IMR-90 (cell line): ENCODE results near the gene ZKSCAN5. TPM values are rescaled to one million over a fixed set of nuclear protein-coding genes. Genes with fewer than 3 reads are reported as not detected.

Experiments used
- ATAC-seq: fragments of 200-7000 bp; cut with Tn5 transposase; 2 replicates; pipeline ENCODE4 v1.9.1; 2020; ENCODE audit warnings: low read depth, mild to moderate bottlenecking, moderate library complexity
- BruUV-seq: library from RNA; stranded (reverse); fragments of 400-500 nt; replicated peaks from 2 replicates; lab custom pipeline; 2021; lab: Mats Ljungman, UMichigan
- CTCF ChIA-PET: fragments of 300-600 bp; formaldehyde crosslinking; extraction: SDS; loops from one replicate; lab custom pipeline; 2021; ENCODE audit warnings: antibody characterized with exemption; lab: Yijun Ruan, JAX
- POLR2A ChIA-PET: fragments of 300-600 bp; sonication (Branson Sonifier 250); formaldehyde crosslinking; loops from one replicate; lab custom pipeline; 2022; ENCODE audit warnings: antibody characterized with exemption; ENCODE audit not compliant: unreplicated experiment; lab: Charles Lee
- DNase-seq: peaks from one replicate; pipeline ENCODE4 v3.0.0; 2013
- H2AFZ ChIP-seq: replicated peaks from 2 replicates; pipeline ENCODE3; 2013; ENCODE audit warnings: low read length, mild to moderate bottlenecking; ENCODE audit not compliant: poor library complexity
- H2AK5ac ChIP-seq: 2 replicates; pipeline ENCODE4 v1.6.1; 2013; ENCODE audit warnings: low read depth, low read length, inconsistent platforms
- H2AK9ac ChIP-seq: replicated peaks from 2 replicates; pipeline ENCODE3; 2013; ENCODE audit warnings: mild to moderate bottlenecking, low read depth, low read length, moderate library complexity; ENCODE audit not compliant: poor library complexity
- H2BK120ac ChIP-seq: 2 replicates; pipeline ENCODE4 v1.6.1; 2013; ENCODE audit warnings: low read depth, low read length, inconsistent platforms
- H2BK15ac ChIP-seq: 3 replicates; pipeline ENCODE4 v1.6.1; 2013; ENCODE audit warnings: low read depth, low read length, inconsistent platforms
- H2BK20ac ChIP-seq: 2 replicates; pipeline ENCODE4 v1.6.1; 2013; ENCODE audit warnings: low read depth, mild to moderate bottlenecking, inconsistent platforms, low read length, moderate library complexity
- H2BK5ac ChIP-seq: 2 replicates; pipeline ENCODE4 v1.6.1; 2013; ENCODE audit warnings: mild to moderate bottlenecking, low read depth, low read length, inconsistent platforms; ENCODE audit not compliant: poor library complexity, severe bottlenecking
- H3K14ac ChIP-seq: replicated peaks from 2 replicates; pipeline ENCODE4 v1.6.1; 2013; ENCODE audit warnings: low read depth, low read length, inconsistent platforms
- H3K18ac ChIP-seq: 2 replicates; pipeline ENCODE4 v1.6.1; 2013; ENCODE audit warnings: low read depth, low read length, control low read depth
- H3K23ac ChIP-seq: 2 replicates; pipeline ENCODE4 v1.6.1; 2013; ENCODE audit warnings: low read depth, low read length, inconsistent platforms
- H3K27ac ChIP-seq: 2 replicates; pipeline ENCODE4 v1.5.1; 2013; ENCODE audit warnings: mild to moderate bottlenecking, control low read depth, low read length; ENCODE audit not compliant: insufficient read depth
- H3K27me3 ChIP-seq: 2 replicates; pipeline ENCODE4 v1.6.1; 2013; ENCODE audit warnings: low read length; ENCODE audit not compliant: control insufficient read depth, insufficient read depth
- H3K36me3 ChIP-seq: 2 replicates; pipeline ENCODE4 v1.6.1; 2013; ENCODE audit warnings: low read length, mixed read lengths; ENCODE audit not compliant: control insufficient read depth, insufficient read depth
- H3K4ac ChIP-seq: 2 replicates; pipeline ENCODE4 v1.6.1; 2013; ENCODE audit warnings: low read depth, low read length, inconsistent platforms
- H3K4me1 ChIP-seq: 2 replicates; pipeline ENCODE4 v1.6.1; 2013; ENCODE audit warnings: low read length, mixed read lengths; ENCODE audit not compliant: control insufficient read depth, insufficient read depth
- H3K4me2 ChIP-seq: 2 replicates; pipeline ENCODE4 v1.6.1; 2013; ENCODE audit warnings: low read depth, mild to moderate bottlenecking, control low read depth, low read length, moderate library complexity
- H3K4me3 ChIP-seq: 2 replicates; pipeline ENCODE4 v1.5.1; 2013; ENCODE audit warnings: low read depth, mild to moderate bottlenecking, control low read depth, low read length, moderate library complexity; ENCODE audit not compliant: insufficient read depth
- H3K56ac ChIP-seq: 2 replicates; pipeline ENCODE4 v1.6.1; 2013; ENCODE audit warnings: low read length, inconsistent platforms; ENCODE audit not compliant: insufficient read depth; ENCODE audit errors: extremely low read depth
- H3K79me1 ChIP-seq, 2 experiments: 2 replicates each; pipeline ENCODE4 v1.6.1; 2013; ENCODE audit warnings: low read length in 2 of 2, inconsistent platforms in 1 of 2, low read depth in 1 of 2
- H3K9ac ChIP-seq: 2 replicates; pipeline ENCODE4 v1.6.1; 2013; ENCODE audit warnings: low read depth, low read length, control low read depth
- H3K9me1 ChIP-seq: 2 replicates; pipeline ENCODE4 v1.6.1; 2013; ENCODE audit warnings: low read length, inconsistent platforms; ENCODE audit not compliant: insufficient read depth
- H3K9me3 ChIP-seq: 2 replicates; pipeline ENCODE4 v1.6.1; 2013; ENCODE audit warnings: low read length; ENCODE audit not compliant: control insufficient read depth, insufficient read depth
- H4K20me1 ChIP-seq: 2 replicates; pipeline ENCODE4 v1.6.1; 2013; ENCODE audit warnings: low read length, inconsistent platforms; ENCODE audit not compliant: insufficient read depth
- H4K5ac ChIP-seq: 2 replicates; pipeline ENCODE4 v1.6.1; 2013; ENCODE audit warnings: mild to moderate bottlenecking, low read depth, low read length, control low read depth
- H4K8ac ChIP-seq, 2 experiments: 2 replicates each; pipeline ENCODE4 v1.6.1; 2013; ENCODE audit warnings: low read depth in 2 of 2, low read length in 2 of 2, control low read depth in 1 of 2, inconsistent platforms in 1 of 2
- H4K91ac ChIP-seq: 2 replicates; pipeline ENCODE4 v1.6.1; 2013; ENCODE audit warnings: low read depth, low read length, inconsistent platforms; ENCODE audit not compliant: insufficient read depth
- CEBPB ChIP-seq: IDR thresholded peaks from 2 replicates; pipeline ENCODE4 v1.6.1; 2012; ENCODE audit warnings: low read depth, low read length, improper control_type of control experiment
- CHD1 ChIP-seq: IDR thresholded peaks from 2 replicates; pipeline ENCODE4 v1.6.1; 2012; ENCODE audit warnings: low read depth, low read length, improper control_type of control experiment
- FOS ChIP-seq: fragments of 150-350 bp; IDR thresholded peaks from 2 replicates; pipeline ENCODE4 v1.6.1; 2016; ENCODE audit warnings: low read depth, low read length
- MAFK ChIP-seq: IDR thresholded peaks from 2 replicates; pipeline ENCODE4 v1.6.1; 2012; ENCODE audit warnings: low read depth, low read length, improper control_type of control experiment
- MAZ ChIP-seq: IDR thresholded peaks from 2 replicates; pipeline ENCODE4 v1.6.1; 2012; ENCODE audit warnings: low read depth, mild to moderate bottlenecking, low read length, improper control_type of control experiment, moderate library complexity, borderline replicate concordance
- NFE2L2 ChIP-seq: fragments of 150-350 bp; IDR thresholded peaks from 2 replicates; pipeline ENCODE4 v1.6.1; 2016; ENCODE audit warnings: low read depth, mild to moderate bottlenecking, low read length
- POLR2A ChIP-seq: IDR thresholded peaks from 2 replicates; pipeline ENCODE4 v1.6.1; 2012; ENCODE audit warnings: mild to moderate bottlenecking, low read depth, low read length
- RAD21 ChIP-seq: IDR thresholded peaks from 2 replicates; pipeline ENCODE4 v1.6.1; 2012; ENCODE audit warnings: low read length, improper control_type of control experiment
- RCOR1 ChIP-seq: IDR thresholded peaks from 2 replicates; pipeline ENCODE4 v1.6.1; 2012; ENCODE audit warnings: mild to moderate bottlenecking, low read length, improper control_type of control experiment; ENCODE audit not compliant: insufficient replicate concordance
- RFX5 ChIP-seq: IDR thresholded peaks from 2 replicates; pipeline ENCODE4 v1.8.0; 2012; ENCODE audit warnings: low read depth, mild to moderate bottlenecking, low read length, moderate library complexity
- SMC3 ChIP-seq: fragments of 150-350 bp; IDR thresholded peaks from 2 replicates; pipeline ENCODE4 v1.6.1; 2016; ENCODE audit warnings: low read depth, mild to moderate bottlenecking, antibody characterized with exemption, low read length, moderate library complexity
- WGBS, 2 experiments: methylation state at CpG; one replicate each; pipeline versions ENCODE4 v1.1.5 to v1.1.7; 2013; ENCODE audit warnings: missing lambda C conversion rate in 2 of 2; ENCODE audit not compliant: insufficient read length in 1 of 2; ENCODE audit errors: extremely low coverage in 2 of 2; 5-methylcytosine and 5-hydroxymethylcytosine counted together
- dilution Hi-C: fragments of 300-500 bp; cut with HindIII; formaldehyde crosslinking; loops from one replicate; pipeline ENCODE4 v1.14.3; 2018; ENCODE audit warnings: low sequenced_read_pairs; ENCODE audit not compliant: unreplicated experiment
- in situ Hi-C: fragments of 300-500 bp; cut with MboI; formaldehyde crosslinking; loops from 3 replicates; pipeline ENCODE4 v1.14.3; 2019; ENCODE audit warnings: low sequenced_read_pairs, inconsistent platforms, mixed read lengths
- intact Hi-C: fragments of 100-400 bp; cut with micrococcal nuclease; formaldehyde crosslinking; loops from 2 replicates; pipeline ENCODE4 v1.10.0; 2022
- polyA plus RNA-seq, 3 experiments: library from polyadenylated mRNA; depleted of rRNA; stranded (reverse); fragments of >200 nt; gene quantifications; 2 replicates each; pipeline ENCODE4 v1.2.3, GENCODE V29; 2012; ENCODE audit warnings: low replicate concordance in 1 of 3
- total RNA-seq: library from RNA; depleted of rRNA; stranded (reverse); fragments of >200 nt; gene quantifications from 2 replicates; pipeline ENCODE4 v1.2.3, GENCODE V29; 2012
- TF ChIP-seq, protein P1 (sequence below): fragments of 150-350 bp; IDR thresholded peaks from 2 replicates; pipeline ENCODE4 v1.6.1; 2017; ENCODE audit warnings: mild to moderate bottlenecking, antibody characterized with exemption, low read length, low read depth
- TF ChIP-seq, protein P2 (sequence below): fragments of 150-350 bp; IDR thresholded peaks from 2 replicates; pipeline ENCODE4 v1.6.1; 2016; ENCODE audit warnings: low read depth, mild to moderate bottlenecking, low read length, moderate library complexity, borderline replicate concordance
- TF ChIP-seq, protein P3 (sequence below): conservative IDR thresholded peaks from 2 replicates; pipeline ENCODE4 v1.5.1; 2012; ENCODE audit warnings: mild to moderate bottlenecking, low read depth, low read length, improper control_type of control experiment

The ZKSCAN5 gene
- total and polyA plus RNA-seq, 2 of the 4 experiments (the other 2 are of a cell fraction): 5.5 to 16.3 TPM

DNA sequence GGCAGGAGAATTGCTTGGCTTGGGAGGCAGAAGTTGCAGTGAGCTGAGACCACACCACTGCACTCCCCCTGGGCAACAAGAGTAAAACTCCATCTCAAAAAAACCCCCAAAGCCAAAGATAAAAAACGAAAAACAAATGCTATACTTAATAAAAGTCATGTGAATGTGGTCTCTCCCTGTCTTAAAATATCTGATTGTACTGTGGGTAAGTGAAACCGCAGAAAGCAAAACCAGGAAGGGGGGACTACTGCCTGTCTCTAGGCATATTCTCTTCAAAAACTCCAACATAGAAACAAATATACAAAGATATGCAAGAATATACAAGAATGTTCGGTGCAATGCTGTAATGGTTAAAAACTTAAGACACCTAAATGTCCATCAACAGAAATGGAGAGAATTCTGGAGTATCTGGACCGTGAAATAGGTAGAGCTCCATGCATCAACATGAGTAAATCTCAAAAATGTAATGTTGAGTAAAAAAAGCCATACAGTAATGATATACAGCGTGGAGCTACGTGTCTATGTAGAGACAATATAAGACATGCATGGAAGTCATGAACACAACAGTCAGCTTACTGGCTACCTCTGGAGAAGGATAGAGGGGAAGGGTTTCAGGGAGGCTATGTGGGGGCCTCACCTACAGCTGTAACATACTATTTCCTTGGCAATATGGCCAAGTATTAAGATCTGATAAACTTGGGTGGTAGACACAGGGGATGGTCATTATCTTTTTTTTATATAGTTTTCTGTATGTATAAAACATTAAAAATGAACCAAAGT lies 6.5 kb upstream of the ZKSCAN5 start:
- H3K4me3 ChIP-seq: peak overlapping the region; percentile 57; the same call in 1 of the 2 replicates

More for the DNA sequence above, 6.5 kb upstream of the ZKSCAN5 start:
- no peak for TF ChIP-seq MAFK
- TF ChIP-seq RFX5: no peak
- TF ChIP-seq SMC3: no peak
- no peak for TF ChIP-seq NFE2L2
- TF ChIP-seq RCOR1: no peak
- TF ChIP-seq, protein P1, sequence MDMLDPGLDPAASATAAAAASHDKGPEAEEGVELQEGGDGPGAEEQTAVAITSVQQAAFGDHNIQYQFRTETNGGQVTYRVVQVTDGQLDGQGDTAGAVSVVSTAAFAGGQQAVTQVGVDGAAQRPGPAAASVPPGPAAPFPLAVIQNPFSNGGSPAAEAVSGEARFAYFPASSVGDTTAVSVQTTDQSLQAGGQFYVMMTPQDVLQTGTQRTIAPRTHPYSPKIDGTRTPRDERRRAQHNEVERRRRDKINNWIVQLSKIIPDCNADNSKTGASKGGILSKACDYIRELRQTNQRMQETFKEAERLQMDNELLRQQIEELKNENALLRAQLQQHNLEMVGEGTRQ: no peak
- TF ChIP-seq, protein P2, sequence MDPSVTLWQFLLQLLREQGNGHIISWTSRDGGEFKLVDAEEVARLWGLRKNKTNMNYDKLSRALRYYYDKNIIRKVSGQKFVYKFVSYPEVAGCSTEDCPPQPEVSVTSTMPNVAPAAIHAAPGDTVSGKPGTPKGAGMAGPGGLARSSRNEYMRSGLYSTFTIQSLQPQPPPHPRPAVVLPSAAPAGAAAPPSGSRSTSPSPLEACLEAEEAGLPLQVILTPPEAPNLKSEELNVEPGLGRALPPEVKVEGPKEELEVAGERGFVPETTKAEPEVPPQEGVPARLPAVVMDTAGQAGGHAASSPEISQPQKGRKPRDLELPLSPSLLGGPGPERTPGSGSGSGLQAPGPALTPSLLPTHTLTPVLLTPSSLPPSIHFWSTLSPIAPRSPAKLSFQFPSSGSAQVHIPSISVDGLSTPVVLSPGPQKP: no peak
- TF ChIP-seq MAZ: no peak
- no peak for TF ChIP-seq FOS
- no peak for TF ChIP-seq RAD21
- TF ChIP-seq, protein P3, sequence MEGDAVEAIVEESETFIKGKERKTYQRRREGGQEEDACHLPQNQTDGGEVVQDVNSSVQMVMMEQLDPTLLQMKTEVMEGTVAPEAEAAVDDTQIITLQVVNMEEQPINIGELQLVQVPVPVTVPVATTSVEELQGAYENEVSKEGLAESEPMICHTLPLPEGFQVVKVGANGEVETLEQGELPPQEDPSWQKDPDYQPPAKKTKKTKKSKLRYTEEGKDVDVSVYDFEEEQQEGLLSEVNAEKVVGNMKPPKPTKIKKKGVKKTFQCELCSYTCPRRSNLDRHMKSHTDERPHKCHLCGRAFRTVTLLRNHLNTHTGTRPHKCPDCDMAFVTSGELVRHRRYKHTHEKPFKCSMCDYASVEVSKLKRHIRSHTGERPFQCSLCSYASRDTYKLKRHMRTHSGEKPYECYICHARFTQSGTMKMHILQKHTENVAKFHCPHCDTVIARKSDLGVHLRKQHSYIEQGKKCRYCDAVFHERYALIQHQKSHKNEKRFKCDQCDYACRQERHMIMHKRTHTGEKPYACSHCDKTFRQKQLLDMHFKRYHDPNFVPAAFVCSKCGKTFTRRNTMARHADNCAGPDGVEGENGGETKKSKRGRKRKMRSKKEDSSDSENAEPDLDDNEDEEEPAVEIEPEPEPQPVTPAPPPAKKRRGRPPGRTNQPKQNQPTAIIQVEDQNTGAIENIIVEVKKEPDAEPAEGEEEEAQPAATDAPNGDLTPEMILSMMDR: no peak
- no peak for TF ChIP-seq CHD1
- TF ChIP-seq CEBPB: no peak
- TF ChIP-seq POLR2A: no peak
- H4K5ac ChIP-seq: no peak overlapping the region
- H2BK15ac ChIP-seq: no peak overlapping the region
- POLR2A ChIA-PET: interaction anchor here (0.5 kb wide), 1 partner anchor 9 kb away, joined by 3 read pairs; no protein-coding TSS in a partner anchor
- peaks cover 22% of the 10 kb centered on the region for H3K9me3 ChIP-seq
- no peak overlapping the region for H4K8ac ChIP-seq
- 0 out of 2 replicates have a peak, but pooled peaks cover 4% of the 10 kb centered on the region for H3K9me1 ChIP-seq
- intact Hi-C loops: no loop called here
- peaks cover 11% of the 10 kb centered on the region; the same call in 1 of the 2 replicates for H4K20me1 ChIP-seq
- dilution Hi-C loops: no loop called here
- BruUV-seq: no TSS peak
- DNase-seq (no peak), ATAC-seq (no peak)
- peaks cover 3% of the 10 kb centered on the region for H3K4me1 ChIP-seq
- no peak overlapping the region for H3K4ac ChIP-seq
- H3K36me3 ChIP-seq: peaks cover 30% of the 10 kb centered on the region
- no peak overlapping the region for H2AK9ac ChIP-seq
- H2BK120ac ChIP-seq: no peak overlapping the region
- no CpG with 5 or more reads among the region's 6 CpGs for WGBS, 2 experiments
- H3K56ac ChIP-seq: no peak overlapping the region
- H3K27ac ChIP-seq: no peak overlapping the region
- CTCF ChIA-PET: no interaction called here
- no peak overlapping the region for H4K91ac ChIP-seq
- in situ Hi-C loops: no loop called here
- peak overlapping the region; percentile 100 for H3K4me2 ChIP-seq
- H3K9ac ChIP-seq: peak overlapping the region; percentile 65; the same call in 1 of the 2 replicates
- H2BK5ac ChIP-seq: no peak overlapping the region
- H3K79me1 ChIP-seq: peaks cover 23 to 44% of the 10 kb centered on the region in 2 experiments
- H2AK5ac ChIP-seq: no peak overlapping the region
- H2BK20ac ChIP-seq: no peak overlapping the region
- H3K14ac ChIP-seq: no peak overlapping the region
- H3K27me3 ChIP-seq: no peaks in the 10 kb centered on the region
- H3K18ac ChIP-seq: no peak overlapping the region
- no peak overlapping the region for H2AFZ ChIP-seq
- no peak overlapping the region for H3K23ac ChIP-seq
